GM19025 (cell line): ENCODE data around the gene IFNA13.

Experiments used
- ATAC-seq: cut with Tn5 transposase; IDR thresholded peaks from one replicate; pipeline ENCODE4 v1.9.1; 2021; ENCODE audit warnings: mild to moderate bottlenecking, low read depth, moderate library complexity; ENCODE audit not compliant: unreplicated experiment

IFNA13 gene

DNA sequence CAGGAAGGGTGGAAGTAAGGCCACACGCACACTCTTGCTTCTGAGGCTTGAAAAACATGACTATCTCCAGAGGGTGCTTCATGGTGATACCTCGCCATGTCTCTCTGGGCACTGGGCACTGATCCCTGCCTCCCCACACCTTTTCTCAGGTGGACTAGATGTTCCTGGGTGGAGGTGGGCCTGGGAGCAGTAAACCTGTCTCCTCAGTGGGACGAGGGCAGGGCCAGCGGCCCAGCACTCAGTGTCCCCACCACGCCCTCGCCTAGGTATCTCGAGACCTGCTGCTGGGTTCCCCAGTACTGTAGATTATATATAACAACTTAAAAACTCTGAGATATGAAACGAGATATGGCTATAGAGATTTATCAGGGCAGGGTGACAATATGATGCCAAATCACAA lies 5.6 kb downstream of the IFNA13 start:
- no peak for ATAC-seq

DNA sequence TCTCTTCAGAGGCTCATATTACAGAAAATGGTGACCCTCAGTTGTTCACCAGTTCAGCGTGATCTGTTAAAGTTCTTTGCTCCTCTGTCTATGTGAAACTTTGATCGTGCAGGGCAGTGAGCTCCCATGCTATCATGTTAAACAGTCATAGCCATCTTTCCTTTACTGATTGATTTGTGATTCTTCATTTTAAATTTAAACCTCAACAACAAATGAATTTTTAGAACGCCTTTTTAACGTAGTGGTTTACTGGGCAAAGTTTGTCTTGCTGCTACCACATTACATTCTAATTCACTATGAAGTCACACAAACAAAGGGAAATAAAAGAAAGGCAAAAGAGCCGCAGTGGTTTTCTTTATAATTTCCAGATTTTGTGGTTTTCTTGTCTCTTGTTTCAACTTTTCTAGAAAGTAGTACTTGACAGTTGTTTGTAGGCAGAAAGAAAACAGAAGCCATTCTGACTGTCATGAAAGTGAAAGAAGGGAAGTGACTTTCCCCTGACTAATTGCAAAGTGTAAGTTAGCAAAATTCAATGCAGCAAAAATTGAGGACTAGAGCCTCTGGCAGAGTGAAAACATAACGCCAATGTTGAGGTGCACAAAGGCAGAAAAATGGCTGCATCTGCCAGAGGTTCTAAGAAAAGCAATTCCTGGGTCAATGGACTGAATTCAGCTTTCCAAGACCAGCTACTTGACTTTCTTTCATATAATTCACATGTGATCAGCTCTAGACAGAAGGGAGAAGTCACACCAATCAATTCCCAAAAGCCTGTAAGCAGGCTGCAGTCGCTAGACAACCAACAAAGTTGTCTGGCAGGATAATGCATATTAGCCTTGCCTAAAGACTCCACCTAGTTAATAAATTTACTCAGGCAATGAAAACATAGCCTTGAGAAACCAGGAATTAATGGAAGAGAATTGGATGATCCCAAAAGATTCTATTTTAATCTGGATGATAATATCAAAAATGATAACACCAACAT lies 10.1 kb downstream of the IFNA13 start:
- ATAC-seq, result peak; percentile 85

DNA sequence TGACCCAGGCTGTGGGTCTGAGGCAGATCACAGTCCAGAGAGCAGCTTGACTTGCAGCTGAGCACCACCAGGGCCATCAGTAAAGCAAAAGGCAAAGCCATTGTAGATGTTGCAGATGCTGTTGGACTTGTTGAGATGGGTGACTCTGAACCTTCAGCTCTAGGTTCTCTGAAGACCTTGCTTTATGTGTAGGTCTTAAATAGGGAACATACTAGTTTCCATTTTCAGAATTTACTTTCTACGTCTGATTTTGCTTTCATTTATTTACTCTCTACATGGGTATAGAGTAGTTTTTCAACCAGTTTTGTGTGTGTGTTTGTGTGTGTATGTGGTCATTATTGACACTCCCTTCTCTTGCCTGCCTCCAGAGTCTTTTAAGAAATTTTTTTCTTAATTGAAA lies 17.1 kb downstream of the IFNA13 start, which contains the start of gene IFNA6:
Gene IFNA6 (minus strand): TSS at position 101 of the 400 bp plus-strand sequence. CDS start 0 bp downstream, at position 101.
- no peak for ATAC-seq

DNA sequence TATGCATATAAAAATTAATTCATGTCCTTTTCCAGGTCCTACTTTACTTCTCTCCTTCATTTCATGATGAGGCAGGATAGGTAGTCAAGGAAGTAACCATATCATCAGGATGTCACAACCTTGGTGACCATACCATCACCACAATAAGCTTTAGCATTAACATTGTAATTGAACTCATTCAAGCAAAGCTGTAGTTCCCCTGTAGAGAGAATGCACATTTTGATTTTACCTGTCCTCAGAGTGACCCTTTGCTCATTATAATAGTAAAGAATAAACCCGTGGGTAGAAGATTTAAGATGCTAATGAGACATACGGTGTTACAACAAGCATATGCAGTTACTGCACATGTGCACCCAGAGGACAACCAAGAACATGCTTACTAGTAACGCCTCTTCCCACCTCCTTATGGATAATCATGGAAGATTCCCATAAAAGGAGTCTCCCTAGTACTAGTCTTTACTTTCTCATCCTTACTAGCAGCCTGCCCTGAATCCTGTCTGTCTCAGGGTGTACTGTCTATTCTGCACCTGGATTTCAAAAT lies 19.4 kb downstream of the IFNA13 start:
- ATAC-seq, result no peak

DNA sequence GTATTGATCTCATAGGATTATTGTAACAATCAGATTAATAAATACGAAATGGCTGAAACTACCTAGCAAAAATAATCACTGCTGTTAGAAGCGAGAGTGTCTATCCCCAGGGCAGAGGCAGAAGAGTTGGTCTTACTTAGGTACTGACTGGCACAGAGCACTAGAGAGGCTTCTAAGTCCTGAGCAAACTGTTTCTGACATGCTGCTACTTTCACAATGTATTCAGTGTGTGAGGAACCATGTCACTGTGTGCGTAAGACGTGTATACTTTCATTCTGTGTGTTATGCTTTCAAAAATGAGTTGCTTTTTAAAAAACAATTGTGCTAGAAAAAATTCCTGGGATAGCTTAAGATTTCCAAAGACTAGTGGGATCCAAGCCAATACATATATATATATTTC lies 27.1 kb downstream of the IFNA13 start:
- ATAC-seq, result no peak

DNA sequence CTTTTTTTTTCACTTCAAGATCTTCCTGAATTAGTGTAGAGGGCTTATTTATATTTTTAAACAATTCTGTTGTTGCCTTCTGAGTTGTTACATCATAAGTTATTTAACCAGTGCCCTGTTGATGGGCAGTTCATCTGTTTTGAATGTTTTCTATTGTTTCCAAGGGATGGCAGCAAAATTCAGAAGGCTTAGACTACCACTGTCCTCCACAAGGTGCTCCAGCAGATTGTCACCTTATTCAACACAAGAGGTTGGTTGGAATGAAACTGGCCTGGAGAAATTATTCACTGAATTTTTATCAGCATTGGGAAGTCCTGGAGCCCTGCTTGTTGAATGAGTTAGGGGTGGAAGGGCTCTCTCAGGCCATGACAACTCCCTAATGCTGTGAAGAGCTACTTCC lies 31.4 kb downstream of the IFNA13 start:
- ATAC-seq, result no peak

DNA sequence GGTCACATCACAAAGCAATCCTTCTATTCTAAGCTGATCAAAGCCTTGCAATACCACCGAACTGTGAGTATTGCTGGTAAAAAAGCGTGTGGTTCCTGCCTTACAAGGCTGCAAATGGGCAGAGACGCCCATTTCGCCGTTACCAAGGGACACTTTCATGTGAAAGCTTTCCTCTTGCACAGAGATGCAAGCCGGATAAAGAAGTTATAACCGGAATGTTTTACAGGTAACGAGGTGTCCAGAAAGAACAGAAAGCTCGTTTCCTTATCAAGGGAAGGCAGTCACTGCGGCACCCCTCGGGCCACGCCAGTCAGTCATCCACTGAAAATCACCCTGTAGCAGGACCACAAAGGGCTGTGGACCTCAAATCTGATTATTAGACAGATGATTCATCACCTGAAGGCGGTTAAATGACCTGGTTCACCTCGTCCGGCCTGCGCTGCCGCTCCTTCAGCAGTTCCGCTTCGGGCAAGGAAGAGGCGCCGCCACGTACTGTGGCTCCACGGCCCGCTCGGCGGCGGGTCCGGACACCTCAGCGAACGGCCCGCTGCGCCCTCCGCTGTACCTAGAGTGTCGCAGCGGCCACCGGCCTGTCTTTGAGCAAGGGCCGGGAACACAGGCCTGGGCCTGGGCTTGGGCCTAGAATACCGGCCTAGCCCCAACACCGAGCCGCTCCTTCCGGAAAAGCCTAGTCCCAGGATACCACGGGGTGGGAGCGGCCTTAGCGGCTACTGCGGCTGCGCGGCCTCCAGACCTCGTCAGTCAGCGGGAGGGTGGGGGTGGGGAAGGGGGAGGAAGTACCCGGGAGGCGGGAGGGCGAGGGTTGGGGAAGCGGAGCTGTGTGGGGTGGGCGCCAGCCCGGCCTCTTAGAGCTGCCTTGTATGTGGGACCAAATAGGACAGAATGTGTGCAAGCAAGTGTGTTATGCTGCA lies 32.9 kb downstream of the IFNA13 start, which contains the start of gene KLHL9:
Gene KLHL9 (minus strand): TSS at position 704 of the 932 bp plus-strand sequence. CDS start 545 bp downstream, at position 159.
- ATAC-seq, result peak; percentile 90

DNA sequence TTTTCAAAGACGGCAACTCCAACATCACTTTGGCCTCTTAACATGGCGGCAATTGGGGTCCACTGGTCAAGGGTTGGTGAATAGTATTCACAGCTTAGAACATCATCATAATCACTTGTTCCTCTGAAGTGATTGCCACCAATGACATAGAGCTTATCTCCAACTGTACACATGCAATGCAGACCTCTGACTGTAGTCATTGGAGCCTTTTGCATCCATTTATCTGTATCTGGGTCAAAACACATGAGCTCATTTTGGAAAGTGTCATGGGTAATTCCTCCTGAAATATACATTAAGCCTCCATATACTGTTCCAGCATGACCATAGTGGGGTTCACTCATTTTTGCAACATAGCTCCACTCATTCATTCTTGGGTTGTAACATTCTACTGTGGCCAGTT lies 34.6 kb downstream of the IFNA13 start:
- no peak for ATAC-seq

DNA sequence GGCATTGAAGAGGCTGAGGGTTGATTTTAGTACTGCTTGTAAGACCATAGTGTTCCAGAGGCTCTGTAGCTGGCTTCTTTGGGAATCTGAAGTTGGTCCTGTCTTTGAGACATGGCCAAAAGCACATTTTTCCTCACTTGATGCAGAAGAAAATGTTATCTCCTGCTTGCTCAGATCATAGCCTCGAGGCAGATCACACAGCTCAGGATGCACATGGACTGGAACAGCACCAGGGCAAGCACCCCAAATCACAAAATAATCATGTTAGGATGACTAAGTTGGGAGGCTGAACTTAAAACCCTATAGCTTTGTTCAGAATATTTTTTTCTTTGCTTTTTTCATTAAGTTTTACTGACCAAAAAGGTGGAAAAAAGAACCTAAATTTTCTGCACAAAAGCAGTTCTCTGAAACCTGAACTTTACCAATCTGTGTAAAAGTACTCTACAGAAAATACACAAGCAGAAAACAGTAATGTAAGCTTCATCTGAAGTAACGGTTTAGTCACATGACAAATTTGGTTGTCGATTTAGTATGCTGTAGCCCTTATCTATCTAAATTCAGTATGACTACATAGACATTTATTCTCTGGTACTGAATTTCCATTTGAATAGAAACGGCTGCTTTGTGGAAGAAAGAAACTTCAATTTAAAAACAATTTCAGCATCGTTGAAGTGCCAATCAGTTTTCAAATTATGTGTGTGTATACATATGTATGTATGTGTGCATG lies 36.0 kb downstream of the IFNA13 start:
- no peak for ATAC-seq

DNA sequence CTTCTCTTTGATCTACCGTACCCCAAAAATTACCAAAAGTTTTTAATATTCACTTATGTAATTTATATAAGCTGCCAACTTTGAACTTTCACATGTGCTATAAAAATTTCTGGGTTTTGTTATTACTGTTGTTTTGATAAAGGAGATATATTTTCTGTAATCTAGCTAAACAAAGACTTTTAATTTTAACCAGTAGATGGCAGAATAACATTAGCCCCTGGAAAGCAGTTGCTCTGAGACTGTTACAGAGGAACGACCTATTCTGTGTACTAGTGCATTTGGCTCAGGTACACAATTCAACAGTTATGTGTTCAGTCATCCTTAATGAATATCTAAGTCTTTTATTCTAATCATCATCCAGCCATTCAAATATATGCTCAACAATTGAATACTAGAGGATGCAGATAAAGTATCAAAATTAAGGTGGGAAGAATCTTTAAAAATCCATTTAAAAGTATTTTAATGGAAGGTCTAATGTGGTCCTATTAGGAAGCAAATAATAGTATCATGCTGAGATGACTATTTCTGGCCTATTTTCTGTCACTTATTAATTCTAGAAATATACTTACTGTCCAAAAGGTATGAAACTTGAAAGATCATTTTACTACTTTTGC lies 41.2 kb downstream of the IFNA13 start:
- no peak for ATAC-seq

DNA sequence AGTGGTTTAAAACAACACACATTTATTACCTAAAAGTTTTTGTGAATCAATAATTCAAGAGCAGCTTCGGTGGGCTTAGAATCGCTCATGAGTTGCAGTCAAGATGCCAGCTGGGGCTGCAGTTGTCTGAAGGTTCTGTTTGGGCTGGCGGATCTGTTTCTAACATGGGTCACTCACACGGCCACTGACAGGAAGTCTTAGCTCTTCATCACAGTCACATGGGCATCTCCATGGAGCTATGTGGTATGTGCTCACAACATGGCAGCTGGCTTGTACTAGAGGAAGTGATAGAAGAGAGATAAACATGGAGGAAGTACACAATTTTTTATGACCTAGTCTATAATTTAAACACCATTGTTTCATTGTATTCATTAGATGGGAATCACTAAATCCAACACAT lies 43.8 kb downstream of the IFNA13 start:
- ATAC-seq, result no peak

DNA sequence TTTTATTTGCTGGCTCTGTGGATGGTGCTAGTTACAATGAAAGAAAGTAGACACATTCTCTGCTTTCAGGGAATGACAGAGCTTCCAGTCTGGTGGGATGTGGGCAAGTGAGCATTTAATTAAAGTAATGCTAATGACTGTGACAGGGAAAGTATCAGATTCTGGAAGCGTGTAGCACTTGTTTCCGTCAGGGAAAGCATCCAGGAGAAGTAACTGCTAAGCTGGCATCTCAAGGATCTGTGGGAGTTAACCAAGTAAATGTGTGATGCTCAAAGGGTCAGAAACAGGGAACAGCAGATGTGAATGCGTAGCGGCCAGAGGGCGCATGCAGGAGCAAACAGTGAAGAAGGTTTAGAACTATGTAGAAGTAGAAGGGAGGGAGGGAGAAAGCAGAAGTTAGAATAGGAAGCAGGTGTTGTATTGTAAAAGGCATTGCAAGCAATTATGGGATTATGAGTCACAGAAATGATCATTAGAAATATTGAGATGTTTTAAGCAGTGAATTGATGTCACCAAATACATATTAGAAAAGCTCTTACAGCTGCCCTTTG lies 44.9 kb downstream of the IFNA13 start:
- ATAC-seq, result no peak

DNA sequence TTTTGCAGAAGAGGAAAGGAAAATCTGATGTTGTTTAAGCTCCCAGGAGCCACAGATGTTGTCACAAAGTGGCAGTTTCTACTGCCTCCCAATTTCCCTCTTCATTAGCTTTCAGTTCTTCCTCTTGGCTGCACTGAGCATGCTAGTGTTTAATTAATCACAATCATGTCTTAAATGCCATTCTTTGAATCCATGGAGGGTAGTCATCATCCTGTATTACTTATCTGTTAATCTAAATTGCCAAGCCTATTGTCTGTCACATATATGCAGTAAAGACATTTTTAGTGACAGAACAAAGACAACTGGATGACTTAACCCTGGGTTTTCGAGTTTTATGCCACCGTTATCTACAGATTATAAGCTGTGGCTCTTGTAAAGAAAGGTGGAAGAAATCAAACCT lies 47.4 kb downstream of the IFNA13 start:
- ATAC-seq, result no peak

DNA sequence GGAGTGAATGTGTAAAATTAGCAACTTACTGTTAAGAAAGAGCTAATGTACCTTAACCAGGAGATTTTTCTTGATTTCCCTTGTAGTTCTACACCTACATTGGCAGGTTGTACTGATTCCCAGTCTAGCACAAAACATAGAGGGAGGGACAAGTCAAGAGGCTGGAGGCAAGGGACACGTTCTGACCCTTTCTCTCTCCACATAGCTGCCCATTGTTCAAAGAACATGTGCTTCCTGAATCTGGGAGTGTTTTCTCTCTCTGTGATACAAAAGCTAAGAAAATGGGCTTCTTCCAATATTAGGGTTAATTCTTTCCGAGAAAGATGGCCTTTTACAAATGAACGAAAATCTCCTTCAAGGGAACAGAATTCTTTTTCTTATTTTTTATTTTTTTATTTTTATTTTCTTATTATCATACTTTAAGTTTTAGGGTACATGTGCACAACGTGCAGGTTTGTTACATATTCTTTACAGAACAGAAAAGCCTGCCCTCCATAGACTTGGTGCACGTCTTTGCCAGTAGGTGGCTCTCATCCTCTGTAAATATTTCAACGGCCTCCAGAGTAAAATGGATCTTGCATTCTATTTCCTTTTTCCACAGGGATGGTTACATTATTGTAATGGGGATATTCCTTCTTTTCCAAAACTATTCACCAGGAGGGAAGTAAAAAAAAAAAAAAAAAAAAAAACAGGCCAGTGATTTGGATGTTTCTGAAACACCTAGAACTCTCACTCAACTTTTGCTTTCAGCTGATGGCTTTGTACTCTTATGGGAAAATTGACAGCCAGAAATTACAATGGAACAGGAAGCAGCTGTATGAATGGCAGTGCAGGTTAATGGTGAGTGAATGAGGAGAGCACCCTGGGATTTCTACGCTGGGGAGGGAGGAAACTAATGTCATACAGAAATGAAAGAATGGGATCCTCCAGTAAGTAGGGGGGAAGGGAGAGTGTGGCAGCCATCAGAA lies 49.6 kb downstream of the IFNA13 start:
- ATAC-seq, result no peak
